ENCODE measurements around the gene PLXNA2.

DNA sequence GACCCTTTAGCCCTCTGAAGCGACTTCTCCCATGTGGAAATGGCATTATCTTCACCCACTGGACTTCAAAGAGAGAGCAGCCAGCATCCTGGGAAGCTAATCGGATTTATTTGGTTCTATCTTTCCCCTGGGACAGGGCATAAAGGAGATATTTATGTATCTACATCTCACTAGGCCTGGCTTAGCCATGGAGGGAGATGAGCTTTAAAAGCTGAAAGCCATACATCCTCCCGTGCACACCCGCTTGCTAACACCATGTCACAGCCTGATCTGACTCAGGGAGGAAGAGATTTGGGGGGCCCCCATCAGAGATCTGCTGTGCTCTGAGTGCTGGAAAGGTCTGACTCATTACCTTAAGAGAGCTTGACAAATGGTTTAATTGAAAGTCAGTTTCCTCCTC, 155.9 kb downstream of the PLXNA2 start:
- TF ChIP-seq, protein P1, sequence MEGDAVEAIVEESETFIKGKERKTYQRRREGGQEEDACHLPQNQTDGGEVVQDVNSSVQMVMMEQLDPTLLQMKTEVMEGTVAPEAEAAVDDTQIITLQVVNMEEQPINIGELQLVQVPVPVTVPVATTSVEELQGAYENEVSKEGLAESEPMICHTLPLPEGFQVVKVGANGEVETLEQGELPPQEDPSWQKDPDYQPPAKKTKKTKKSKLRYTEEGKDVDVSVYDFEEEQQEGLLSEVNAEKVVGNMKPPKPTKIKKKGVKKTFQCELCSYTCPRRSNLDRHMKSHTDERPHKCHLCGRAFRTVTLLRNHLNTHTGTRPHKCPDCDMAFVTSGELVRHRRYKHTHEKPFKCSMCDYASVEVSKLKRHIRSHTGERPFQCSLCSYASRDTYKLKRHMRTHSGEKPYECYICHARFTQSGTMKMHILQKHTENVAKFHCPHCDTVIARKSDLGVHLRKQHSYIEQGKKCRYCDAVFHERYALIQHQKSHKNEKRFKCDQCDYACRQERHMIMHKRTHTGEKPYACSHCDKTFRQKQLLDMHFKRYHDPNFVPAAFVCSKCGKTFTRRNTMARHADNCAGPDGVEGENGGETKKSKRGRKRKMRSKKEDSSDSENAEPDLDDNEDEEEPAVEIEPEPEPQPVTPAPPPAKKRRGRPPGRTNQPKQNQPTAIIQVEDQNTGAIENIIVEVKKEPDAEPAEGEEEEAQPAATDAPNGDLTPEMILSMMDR (IDR thresholded peaks at IDR 0.05), result no peak
- TF ChIP-seq EZH2 (IDR thresholded peaks at IDR 0.05), result no peak
- no peak for TF ChIP-seq EZH2phosphoT487 (IDR thresholded peaks at IDR 0.05)
